Activated CD8-positive, alpha-beta memory T cell treated with anti-CD3 and anti-CD28 coated beads, Interleukin-2, amount 50 U/mL, for 4 hours (primary cell): ENCODE data around the gene ANGPTL1.
"Not testable (repeated sequence)": the region's sequence is repeated elsewhere in the genome, so short reads cannot be mapped to it uniquely, and the experiment has no call there.

ENCODE experiments used
- DNase-seq: peaks from one replicate; pipeline ENCODE4 v3.0.0-alpha.2; 2020

Gene ANGPTL1

GRCh38 chr1:178862864-178863263, 8.0 kb downstream of the ANGPTL1 start:
- no peak for DNase-seq

GRCh38 chr1:178862416-178862815, 8.5 kb downstream of the ANGPTL1 start:
- DNase-seq = no peak

GRCh38 chr1:178857126-178857525, 13.8 kb downstream of the ANGPTL1 start:
- DNase-seq = no peak

- DNase-seq = no peak
Observed at GRCh38 chr1:178849918-178850317, 21.0 kb downstream of the ANGPTL1 start.

DNA sequence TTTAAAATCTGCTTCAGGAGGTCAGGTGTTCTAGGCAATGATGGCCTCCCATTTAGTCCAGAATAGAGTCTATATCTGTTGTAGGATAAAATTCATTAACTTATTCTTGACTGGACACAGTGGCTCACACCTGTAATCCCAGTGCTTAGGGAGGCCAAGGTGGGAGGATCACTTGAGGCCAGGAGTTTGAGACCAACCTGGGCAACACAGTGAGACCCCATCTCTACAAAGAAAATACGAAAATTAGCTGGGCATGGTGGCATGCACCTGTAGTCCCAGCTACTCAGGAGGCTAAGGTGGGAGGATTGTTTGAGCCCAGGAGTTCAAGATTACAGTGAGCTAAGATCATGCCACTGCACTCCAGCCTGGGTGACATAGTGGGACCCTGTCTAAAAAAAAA, 23.0 kb downstream of the ANGPTL1 start:
- not testable (repeated sequence) for DNase-seq

DNA sequence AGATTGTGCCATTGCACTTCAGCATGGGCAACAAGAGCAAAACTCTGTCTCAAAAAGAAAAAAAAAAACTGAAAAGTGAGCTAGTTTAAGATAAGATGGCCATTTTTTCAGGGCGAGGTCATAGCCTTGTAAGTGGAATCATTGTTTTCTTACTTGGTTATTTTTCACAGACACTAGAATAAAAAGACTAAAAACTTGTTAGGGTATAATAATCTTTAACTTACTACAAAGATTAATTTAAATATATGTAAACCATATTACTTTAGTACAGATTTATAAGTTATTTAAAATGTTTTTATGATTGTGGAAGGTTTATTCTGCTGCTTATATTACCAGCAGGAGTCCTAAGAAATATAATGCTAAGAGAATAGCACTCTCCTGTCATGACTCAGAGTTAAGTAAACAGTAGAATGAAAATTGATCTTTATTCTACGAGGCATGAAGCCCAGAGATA, 23.5 kb downstream of the ANGPTL1 start:
- DNase-seq = no peak

GRCh38 chr1:178846306-178846705, 24.6 kb downstream of the ANGPTL1 start:
- no peak for DNase-seq

DNA sequence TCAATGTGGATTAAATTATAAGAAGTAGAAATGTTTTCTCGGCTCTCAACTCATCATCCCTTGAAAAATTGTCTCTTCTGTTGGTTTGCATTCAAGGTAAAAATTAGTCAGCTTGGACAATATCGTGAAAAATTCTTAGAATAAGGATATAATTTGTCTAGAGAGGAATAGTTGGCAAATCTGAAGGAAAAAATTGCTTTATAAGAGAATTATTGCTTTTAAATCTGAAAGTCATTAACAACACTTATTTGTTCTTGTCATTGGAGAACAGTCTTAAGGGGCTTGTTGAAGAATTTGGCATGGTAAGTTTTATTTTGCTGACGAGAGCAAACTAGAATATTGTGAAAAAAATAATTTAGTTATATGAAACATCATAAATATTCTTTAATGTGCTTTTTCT, 26.4 kb downstream of the ANGPTL1 start:
- DNase-seq = no peak

DNA sequence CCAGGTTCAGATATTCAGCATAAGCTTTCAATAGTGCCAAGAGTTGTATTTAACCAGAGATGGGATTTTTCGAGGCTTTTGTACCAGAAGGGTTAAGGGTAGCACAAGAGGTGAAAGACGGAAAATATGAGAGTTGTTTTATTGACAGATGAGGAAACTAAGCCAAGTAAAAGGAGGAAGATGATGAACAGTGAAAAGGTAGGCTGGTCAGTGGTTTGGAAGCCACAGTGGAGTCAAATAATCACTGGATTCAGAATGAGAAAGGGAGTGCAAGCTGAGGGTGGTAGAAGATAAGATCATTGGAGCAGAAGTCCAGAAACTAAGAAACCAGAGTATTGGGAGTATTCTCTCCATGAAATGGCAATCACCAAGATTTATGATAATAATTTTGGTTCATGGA, 45.7 kb downstream of the ANGPTL1 start:
- no peak for DNase-seq

DNA sequence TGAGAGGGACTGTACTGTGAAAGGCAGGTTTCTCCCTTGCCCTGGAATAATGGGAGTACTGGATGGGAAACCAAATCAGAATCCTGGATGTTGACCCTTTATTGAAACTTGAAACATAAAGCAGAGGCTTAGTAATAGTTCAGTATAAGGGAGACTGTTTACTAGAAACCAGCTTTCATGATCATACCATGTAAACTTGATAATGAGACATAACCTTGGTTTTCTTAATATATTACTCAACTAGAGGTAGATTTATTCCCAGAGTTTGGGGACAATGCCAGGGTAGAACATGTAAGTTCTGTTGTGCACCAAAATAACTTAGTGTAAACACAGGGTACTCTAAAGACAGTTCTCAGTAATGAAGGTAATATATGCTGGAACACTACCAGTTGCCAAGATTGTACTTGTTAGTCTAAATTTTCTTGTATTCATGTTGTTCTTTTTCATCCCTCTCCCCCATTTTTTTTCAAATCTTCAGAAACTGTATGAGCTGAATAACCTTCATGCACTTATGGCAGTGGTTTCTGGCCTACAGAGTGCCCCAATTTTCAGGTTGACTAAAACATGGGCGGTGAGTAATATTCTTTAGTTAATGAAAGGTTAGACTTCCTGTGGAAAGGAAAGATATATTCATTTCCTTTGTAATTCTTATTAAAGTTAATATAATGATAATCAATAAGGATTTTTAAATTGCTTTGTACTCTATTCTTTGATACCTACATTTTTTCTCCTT, 49.6 kb downstream of the ANGPTL1 start:
- DNase-seq = no peak

- DNase-seq = no peak
Observed at GRCh38 chr1:178819123-178819522, 51.8 kb downstream of the ANGPTL1 start.

- no peak for DNase-seq
Observed at GRCh38 chr1:178818416-178818815, 52.5 kb downstream of the ANGPTL1 start.

DNA sequence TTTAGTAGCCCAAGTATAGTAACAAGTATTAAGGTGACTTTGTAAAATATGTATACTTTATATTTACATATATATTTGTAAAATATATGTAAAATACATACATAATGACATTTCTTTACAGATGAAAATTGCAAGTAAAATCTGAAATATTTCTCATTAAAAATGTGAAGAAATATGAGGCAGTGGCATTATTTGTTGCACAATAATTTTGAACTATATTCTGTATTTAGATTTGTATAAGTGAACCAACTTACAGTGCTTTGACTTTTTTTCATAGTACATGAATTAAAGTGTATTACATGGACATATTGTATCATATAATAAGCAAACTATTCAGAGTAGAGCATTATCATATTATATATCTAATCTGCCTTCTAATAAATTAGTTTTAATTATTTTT, 60.3 kb downstream of the ANGPTL1 start:
- DNase-seq = no peak

DNA sequence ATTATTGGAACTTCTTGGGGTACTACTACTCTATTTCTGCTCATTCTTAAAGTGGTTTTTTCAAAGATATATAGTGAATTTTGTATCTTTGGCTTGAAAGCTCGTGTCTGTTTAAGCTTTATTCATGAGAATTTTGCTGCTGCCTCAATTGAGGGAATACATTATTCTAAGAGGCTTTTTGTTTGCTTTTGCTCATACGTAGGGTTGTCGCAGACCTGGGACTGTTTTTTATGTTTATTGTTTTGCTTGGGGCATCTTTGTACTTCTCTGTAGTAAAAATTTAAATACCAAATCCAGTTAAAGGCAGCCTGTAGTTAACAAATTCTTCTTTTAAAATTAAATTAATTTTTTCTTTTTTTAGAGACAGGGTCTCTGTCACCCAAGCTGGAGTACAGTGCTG, 62.3 kb downstream of the ANGPTL1 start:
- no peak for DNase-seq

GRCh38 chr1:178806665-178807300, 64.1 kb downstream of the ANGPTL1 start:
- no peak for DNase-seq

DNA sequence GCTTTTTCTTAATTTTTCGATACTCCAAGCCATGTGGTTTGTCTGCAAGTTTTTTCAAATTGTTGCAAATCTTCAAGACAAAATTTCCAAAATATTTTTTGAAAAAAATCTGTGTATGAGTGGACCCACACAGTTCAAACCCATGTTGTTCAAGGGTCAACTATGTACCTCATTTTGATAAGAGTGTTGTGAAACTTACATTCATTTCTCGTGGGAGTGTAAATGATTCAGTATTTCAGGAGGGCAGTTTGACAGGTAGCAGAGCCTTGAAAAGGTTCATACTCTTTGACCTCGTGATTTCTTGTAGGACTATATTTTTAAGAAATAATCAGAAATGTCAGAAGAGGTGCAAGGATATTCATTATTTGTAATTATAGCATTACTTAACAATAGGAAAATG, 68.0 kb downstream of the ANGPTL1 start:
- DNase-seq = no peak
